IPS-NIHi7 (cell line): Measurements from ENCODE around the gene C3AR1.
A peak's percentile ranks its signal among the peaks of the same experiment; 100 is the strongest.
"Not testable (repeated sequence)": the region's sequence is repeated elsewhere in the genome, so short reads cannot be mapped to it uniquely, and the experiment has no call there.

Experiments used
- DNase-seq: peaks from one replicate; pipeline ENCODE4 v3.0.0; 2012; ENCODE audit warnings: mixed read lengths; ENCODE audit errors: extremely low spot score

C3AR1 gene

DNA sequence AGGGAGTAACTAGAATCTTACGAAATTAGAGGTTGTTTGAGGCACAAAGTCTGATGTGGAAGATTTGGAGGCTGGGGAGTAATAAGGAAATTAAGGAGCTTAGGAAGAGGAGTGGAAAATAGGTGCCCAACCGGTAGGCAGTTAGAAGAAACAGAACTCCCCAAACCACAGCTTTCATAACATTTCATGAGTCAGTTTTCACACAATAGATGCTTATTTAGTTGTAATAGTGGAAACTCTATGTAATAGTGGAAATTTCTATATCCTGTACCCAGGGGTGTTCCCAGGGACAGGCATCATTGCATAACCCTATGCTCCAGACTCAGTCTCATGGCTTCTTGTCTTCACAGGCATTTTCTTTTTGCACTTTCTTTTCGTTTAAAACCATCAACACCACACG lies 8.3 kb downstream of the C3AR1 start:
- DNase-seq: no peak

DNA sequence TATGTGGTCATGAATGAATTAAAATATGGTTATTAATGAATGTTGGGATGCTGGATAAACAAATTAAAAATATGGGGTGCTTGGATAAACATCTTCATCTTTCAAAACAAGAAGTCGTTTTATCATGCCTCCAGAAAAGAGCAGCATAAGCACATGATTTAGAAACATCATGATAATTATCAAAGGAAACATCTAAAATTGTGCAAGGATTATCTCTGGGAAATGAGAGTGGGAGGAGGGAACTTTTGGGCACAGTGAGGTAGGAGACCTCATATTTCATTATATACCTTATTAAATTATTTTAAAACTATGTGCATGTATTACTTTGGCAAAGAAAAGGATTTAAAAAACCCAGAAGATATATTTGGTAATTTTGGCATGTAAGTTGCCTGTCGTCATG lies 8.9 kb downstream of the C3AR1 start:
- no peak for DNase-seq

DNA sequence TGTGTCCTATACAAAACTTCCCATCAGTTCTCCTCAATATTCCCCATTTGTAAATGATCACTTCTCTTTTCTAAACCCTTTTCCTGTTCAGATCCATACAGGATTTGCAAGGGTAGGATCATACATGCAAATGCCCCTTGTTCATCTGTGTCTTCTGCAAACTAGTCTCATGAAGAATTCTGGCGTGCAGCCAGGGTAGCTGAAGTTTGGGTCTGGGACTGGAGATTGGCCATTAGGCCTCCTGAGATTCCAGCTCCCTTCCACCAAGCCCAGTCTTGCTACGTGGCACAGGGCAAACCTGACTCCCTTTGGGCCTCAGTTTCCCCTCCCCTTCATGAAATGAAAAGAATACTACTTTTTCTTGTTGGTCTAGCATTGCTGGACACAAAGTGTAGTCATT lies 11.3 kb downstream of the C3AR1 start:
- no peak for DNase-seq

DNA sequence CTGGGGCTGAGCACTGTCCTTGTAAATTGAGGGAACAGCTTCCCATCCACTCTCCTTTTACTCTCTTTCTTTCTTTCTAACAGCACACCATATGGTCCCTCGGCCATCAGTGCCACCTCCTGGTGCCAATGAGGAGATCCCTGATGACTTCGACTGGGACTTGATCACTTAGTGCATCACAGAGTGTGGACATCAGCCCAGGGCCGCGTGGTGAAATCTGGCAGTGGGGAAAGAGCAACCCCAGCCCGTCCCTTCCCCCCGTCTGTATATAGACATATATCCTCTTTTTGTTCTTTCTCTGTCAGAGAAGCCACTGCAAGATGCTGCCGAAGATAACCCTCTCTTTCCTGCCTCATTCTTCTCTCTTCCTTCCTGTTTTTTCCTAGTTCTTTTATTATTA lies 13.5 kb downstream of the C3AR1 start:
- no peak for DNase-seq

DNA sequence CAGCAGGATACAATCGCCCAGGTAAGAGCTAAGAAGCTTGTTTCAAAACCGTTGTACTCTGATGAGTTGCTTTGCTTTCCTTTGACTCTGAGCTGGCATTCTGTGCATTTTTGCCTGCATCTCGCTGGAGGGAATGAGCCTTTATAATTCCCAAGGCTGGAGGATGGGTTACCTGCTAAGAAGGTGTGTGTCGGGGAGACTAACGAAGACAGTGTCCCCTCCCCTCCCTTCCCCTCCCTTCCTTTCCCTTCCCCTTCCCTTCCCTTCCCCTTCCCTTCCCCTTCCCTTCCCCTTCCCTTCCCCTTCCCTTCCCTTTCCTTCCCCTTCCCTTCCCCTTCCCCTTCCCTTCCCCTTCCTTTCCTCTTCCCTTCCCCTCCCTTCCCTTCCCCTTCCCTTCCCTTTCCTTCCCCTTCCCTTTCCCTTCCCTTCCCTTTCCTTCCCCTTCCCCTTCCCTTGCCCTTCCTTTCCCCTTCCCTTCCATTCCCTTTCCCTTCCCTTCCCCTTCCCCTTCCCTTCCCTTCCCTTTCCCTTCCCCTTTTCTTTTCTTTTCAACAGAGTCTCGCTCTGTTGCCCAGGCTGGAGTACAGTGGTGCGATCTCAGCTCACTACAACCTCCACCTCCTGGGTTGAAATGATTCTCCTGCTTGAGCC lies 15.4 kb downstream of the C3AR1 start:
- DNase-seq: no peak

DNA sequence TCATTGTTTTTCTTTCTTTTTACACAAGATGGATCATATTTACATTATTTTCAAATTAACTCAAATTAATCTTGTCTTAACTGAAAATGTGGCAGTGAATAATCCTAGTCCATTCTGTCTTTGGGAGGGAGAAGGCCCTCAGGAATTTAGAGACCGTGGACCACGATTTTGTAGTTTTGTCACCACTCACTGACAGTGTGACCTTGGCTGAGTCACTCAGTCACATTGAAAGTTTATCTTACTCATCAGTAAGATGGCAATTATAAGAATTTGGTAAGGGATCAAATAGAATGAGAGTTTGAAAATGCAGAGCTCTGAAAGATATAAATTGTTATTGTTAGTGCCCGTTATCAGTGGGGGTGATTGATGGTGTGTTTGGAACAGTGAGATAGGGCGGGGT lies 17.3 kb downstream of the C3AR1 start:
- no peak for DNase-seq

DNA sequence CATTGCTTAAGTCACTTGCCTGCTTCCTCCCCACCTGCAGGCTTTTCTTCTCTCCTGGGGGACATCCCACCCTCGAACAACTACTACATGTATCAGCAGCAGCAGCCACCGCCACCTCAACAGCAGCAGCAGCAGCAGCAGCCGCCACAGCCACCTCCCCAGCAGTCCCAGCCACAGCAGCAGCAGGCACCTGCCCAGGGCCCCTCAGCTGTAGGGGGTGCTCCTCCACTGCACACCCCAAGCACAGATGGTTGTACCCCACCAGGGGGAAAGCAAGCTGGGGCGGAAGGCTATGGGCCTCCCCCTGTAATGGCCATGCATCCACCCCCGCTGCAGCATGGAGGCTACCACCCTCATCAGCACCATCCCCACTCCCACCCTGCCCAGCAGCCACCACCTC lies 18.3 kb downstream of the C3AR1 start:
- DNase-seq: no peak

DNA sequence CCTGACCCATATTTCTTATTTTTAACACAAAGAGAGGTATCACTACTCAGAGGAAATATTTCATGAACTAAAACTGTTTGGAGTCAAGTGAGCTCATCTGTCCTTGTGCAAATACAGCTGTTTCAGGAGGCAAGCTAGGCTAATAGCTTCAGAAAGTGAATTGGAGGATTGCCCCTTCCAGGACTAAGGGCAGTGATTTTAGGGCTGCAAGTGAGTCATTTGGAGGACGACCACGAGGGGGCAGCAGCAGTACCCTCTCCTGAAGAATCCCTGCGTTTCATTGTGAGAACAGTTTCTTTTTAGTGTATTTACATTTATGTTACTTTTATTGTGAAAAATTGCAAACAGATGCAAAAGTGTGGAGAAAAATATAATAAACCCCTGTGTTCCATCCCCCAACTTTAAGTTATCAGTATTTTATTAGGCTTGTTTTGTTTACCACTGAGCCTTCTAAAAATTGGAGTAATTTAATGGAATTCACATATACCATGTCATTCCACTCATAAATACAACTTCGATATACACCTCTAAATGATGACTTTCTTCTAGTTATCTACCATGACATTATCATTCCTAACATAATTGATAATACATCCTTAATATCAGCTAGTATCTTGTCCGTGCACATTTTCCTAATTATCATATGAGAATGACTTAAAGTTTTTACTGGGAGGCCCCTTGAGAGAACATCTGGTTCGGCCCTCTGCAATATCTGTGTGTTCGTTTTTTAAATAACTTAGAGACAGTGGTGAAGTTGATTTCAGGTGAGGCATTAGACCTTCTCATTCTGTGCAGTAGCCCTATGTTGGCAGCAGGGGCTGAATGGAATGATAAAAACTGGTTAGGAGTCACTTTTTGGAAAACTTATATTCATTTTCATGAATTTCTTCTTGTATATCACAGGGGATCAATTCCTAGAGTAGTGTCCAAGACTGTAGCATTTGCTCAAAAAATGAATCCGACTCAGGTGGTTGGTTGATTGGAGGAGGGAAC lies 19.9 kb downstream of the C3AR1 start:
- DNase-seq: peak; percentile 87

DNA sequence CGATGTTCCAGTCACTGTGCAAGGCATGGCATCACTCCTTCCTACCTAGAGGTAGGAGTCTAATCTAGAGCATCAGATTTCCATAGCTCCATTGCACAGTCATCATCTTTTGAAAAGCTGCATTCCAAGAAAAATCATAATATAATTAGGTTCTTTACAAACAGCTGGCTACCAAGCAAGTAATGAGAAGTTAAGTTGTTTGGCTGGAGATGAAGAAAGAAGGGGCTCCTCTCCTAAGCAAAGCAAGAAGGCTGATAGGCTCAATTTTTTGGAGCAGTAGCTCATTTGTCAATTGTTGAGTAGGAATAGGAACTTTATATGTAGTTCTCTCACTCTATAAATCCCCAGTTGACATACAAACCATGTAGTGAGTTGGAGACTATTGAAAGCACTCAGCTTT lies 25.4 kb downstream of the C3AR1 start:
- DNase-seq: no peak

DNA sequence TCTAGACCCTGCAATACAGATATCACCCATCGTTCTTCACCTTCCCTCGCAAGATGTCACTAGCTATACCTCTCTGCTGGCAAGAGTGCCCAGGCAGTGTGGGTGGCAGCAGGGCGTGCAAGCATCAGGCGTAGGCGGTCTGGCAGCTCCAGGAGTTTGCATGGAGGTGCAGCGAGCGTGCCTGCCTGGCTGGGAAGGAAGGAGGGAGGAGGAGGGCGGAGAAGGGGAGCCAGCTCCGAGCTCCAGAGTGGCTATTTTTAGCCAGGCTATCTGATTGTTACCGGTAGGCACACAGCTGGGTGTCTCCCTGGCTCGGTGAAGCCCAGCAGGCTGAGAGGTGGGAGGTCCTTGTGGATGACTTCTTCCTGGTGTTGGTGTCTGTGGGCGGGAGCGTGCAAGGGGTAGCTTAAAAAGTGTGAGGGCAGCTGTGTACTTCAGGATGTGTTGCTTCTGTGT lies 27.5 kb downstream of the C3AR1 start:
- peak; percentile 86 for DNase-seq

DNA sequence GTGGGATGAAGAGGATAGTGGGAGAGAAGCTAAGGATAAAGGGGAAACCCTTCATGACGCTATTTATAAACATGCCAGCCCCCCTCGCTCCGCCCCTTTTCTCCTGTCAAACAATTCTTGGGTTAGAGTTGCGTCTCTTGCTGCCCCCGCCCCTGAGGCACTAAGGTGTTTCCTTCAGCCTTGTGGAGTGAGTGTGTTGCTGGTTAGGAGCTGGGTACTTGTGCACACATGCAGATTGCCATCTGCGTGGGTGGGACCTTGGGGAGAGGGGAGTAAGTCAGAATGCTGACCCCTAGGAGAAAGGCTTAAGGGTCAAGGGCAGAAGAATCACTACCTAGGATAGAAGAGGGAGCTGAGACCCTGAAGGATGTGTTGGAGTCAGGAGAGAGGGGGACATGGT lies 28.2 kb downstream of the C3AR1 start:
- no peak for DNase-seq

DNA sequence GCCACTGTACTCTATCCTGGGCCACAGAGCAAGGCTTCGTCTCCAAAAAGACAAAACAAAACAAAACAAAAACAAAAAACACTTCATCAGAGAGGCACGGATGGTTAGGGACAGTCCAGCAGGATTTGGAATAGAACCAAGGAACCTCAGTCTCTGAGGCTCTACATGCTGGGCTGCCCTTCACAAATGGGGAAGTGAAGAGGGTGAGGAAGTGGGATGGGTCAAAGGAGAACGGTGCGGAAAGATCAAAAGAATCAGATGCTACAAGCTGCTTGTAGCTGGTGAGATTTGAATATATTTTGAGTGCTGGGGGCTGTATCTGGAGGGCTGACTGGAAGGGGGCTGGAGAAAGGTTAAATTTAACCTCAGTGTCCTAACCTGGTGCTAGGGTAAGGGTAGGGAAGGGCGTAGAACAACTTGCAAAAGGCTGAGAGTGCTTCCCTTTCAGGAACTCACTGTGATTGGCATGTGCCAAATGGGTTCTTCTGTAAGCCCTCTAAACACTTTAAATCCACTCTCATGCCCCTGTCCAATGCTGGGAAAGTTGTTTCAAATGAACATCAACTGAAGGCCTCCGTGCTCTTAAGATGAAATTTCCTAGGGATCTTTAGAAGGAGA lies 29.0 kb downstream of the C3AR1 start:
- DNase-seq: no peak

DNA sequence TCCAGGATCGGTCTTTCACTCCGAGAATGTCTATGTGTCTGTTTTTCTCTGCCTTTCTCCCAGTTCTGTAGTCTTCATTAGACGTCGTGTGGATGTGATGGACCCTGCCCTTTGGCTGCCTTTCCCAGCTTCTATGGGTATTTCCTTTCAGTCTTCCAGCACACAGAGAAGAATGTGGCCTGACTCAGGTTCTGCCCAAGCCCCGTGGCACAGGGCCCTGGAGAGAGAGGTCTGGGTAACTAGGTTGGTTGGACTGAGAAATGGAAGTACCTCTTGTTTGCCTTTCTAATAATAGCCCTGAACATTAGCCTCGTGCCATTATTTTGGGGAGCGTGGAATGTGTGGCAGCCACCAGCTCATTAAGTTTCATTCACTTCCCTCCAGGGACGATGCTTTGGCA lies 29.8 kb downstream of the C3AR1 start:
- DNase-seq: no peak

DNA sequence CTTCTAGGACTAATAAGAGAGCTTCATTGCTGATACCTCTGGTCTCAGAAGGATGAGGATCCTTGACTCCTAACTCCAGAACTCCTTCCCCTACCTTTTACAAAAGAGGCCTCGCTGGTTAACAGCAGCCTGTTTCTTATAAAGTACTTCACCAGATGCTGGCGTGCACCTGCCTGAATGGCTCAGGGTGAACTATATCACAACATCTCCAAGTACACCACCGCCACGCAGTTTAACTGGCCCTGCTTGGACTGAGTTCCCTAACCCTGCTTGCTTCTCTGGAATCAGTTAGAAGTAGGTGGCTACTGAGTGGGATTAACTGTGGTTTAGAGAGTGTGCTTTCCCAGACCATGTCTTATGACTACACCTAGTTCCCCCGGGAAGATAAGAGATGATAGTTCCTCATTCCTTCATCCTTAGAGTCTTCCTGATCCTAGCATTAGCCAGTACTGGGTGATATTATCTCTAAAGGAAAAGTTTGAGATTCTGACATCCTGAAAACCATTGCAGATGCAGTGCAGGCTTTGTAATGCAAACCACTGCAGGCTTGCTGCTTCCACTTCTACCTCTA lies 30.6 kb downstream of the C3AR1 start:
- DNase-seq: no peak

DNA sequence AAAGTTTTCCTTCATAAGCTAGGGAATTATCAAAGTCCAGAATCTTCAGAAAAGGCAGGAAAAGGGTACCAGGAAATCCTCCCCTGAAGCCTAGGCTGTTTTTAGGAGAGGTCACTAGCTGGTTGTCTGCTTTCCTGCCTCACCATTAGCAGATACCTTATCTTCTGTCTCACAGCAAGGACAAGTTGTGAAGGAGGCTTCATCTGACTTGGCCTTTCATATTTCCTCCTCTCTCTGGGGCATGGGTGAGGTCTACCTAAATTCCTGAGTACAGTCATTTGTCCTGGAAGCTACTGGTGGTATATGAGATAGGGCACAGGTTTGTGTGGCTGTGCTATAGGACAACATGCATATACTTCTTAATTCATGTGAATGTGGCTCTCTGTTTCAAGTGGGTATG lies 31.4 kb downstream of the C3AR1 start:
- no peak for DNase-seq

DNA sequence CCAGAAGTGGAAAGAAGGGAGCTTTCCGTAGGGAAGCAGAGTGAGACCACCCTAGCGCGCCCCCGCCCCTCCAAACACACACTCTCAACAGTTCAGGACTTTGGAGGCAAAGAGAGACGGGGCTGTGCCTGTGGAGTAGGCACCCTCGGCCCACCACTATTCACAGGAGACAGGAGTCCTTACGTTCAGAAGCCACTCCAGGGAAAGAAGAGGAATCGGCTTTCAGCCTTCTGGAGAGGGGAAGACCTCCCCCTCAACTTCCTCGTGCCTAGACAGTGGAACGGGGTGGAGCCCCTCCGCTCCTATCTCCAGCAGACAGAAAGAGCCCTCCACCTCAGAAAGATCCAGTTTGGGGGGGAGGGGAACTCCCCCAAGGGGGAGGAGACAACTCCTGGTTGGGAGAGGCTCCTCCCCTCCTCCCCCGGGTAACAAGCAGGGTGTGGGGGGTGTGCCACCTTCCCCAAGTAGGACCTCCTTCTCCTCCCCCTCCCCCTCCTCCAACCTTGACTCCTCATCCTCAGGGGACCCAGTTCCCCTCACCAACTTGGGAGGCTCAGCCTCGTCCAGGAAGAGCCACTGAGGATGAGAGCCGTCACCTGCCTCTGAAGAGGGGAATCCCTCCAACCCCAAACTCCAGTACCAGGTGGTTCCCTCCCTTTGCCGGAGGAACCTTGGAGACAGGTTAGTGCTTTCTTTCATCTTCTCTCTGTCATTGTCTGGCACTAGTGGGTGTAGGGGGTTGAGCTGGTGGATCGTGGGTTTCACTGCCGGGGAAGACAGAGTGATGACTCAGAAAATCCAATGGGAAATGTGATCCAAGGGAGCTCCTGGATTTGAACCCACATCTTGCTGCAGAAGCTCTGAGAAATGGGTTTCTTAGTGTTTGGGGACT lies 32.8 kb downstream of the C3AR1 start:
- DNase-seq: peak; percentile 80

DNA sequence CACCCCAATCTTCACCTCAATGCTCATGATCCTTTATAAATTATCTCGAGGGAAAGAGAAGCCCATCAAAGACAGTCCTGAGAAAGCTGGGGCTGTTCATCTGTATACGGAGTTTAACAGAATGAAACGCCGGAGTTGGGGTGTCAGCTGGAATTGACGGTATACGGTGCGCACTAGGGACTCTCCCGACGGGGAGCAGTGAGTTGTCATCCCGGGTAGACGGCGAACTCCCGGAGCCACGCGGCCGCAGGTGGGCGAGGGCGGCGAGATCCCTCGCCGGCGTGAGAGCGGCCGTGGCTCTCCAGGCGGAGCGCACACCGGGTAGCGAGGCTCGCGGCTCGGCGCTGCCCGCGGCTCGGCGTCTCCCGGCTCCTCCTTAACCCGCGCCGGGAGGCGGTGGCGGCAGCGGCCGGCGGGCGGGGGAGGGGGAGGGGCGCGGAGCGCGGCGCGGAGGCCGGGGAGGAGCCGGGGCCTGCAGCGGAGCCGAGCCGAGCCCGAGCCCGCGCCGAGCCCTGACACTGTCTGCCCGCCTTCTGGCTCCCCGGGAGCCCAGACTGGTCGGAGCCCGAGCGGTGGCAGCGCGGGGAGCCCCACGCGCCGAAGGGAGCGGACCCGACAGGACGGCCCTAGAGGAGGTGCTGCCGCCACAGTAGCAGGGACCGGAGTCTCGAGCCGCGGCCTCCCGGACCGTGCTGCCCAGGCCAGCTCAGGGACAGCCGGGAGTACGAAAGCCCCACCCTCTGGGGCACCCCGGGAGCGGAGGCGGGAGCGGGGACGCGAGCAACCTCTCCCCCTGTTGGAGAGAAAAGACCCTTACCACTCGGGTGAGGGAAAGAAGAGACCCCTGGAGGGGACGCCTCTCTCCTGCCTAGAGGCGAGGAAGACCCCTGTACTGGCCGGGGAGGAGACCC lies 33.7 kb downstream of the C3AR1 start, which contains the start of gene FOXJ2:
TSS of gene FOXJ2 (plus strand) at position 475 of the 911 bp plus-strand sequence. CDS start 7,117 bp downstream, outside the sequence.
- DNase-seq: peak; percentile 69

DNA sequence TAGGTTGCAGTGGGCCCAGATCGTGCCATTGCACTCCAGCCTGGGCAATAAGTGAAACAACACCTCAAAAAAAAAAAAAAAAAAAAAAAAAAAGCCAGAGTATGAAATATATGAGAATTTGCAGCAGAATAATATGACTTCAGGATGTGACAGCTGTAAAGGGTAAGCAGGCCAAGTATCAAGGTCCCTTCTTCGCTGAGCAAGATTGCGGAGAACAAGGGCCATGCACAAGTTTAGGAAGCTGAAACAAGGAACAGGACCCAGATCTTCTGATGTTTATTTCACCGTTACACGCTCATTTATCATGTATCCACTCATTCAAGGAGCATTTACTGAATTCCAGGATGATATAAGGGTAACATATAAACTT lies 34.3 kb downstream of the C3AR1 start:
- DNase-seq: no peak

DNA sequence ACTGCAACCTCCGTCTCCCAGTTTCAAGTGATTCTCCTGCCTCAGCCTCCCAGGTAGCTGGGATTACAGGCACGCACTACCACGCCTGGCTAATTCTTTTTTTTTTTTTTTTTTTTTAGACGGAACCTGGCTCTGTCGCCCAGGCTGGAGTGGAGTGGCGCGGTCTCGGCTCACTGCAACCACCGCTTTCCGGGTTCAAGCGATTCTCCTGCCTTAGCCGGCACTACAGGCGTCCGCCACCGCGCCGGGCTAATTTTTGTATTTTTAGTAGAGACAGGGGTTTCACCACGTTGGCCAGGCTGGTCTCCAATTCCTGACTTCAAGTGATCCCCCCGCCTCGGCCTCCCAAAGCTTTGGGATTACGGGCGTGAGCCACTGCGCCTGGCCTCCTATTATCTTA lies 35.1 kb downstream of the C3AR1 start:
- not testable (repeated sequence) for DNase-seq

DNA sequence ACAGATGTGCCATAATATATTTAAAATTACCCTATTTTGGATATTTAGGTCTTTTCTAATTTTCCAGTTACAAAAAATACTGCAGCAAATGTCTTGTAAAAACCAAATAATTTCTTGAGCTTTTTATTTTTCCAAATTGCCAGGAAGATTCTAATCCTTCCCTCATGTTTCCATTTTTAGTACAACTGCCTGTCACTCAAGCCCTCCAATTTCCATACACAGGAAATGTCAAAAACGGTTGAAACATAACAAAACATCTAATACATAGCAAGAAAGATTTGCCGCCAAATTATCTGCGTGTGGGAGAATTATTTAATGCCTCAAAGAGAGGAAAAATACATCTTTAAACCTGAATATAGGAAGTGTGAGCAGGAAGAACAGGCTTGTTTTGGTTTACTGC lies 36.0 kb downstream of the C3AR1 start:
- no peak for DNase-seq
